ENCODE measurements around the gene PDXK. TPM values are rescaled to one million over a fixed set of nuclear protein-coding genes. Genes with fewer than 3 reads are reported as not detected.
A peak's percentile ranks its signal among the peaks of the same experiment; 100 is the strongest.

The PDXK gene
- total and polyA plus RNA-seq, 2 donors from 2014 or later = 122 to 210 TPM

DNA sequence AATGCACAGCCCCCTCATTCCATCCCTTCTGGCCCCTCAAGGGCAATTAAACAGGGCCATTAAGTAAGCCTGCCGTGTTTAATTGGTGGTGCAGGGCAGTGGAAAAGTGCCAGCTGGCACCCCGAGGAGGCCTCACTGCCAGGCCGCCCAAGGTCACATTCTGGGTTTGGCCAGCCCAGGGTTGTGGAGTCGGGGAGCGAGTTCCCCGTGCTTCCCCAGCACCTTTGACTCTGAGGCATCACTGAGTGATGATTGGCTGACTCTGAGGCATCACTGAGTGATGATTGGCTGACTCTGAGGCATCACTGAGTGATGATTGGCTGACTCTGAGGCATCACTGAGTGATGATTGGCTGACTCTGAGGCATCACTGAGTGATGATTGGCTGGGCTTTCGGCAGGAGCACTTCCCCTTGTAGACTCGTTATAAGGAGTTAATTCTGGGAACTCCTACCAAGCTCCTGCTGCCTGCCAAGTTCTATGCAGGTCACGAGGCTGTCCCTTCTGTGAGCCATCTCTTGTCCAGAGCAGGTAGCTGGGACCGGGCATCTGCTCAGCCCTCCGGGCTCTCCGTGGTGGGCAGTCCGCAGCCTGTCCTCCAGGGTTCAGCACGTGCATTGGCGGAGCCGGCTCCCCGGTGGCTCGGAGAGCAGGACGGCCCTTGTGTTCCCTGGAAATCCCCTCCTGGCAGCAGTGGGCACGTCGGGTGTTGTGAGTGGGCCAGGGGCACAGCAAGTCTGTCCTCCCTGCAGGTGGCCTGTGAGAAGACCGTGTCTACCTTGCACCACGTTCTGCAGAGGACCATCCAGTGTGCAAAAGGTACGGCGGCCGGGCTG lies 36.2 kb downstream of the PDXK start:
- intact Hi-C loops (cut with DNase I) = no loop called here
- H3K9me3 ChIP-seq (ENCODE audit: control insufficient read depth in 2 of 3, insufficient read depth in 1 of 3, low read length in 3 of 3) = no peaks in the 10 kb centered on the region
- no peaks in the 10 kb centered on the region for H3K27me3 ChIP-seq (ENCODE audit: control insufficient read depth, insufficient read depth, low read length)
- no peak overlapping the region for H3K27ac ChIP-seq (ENCODE audit: low read depth in 2 of 2, low read length in 2 of 2)
- FAIRE-seq = no peak
- H3K9ac ChIP-seq (ENCODE audit: low read length in 3 of 3) = no peak overlapping the region
- H3K4me1 ChIP-seq (ENCODE audit: control insufficient read depth in 2 of 3, insufficient read depth in 2 of 3, low read depth in 1 of 3, low read length in 3 of 3) = no peaks in the 10 kb centered on the region
- peak in 1 of 5 donors; percentile 31 for DNase-seq
- TF ChIP-seq, protein P1, sequence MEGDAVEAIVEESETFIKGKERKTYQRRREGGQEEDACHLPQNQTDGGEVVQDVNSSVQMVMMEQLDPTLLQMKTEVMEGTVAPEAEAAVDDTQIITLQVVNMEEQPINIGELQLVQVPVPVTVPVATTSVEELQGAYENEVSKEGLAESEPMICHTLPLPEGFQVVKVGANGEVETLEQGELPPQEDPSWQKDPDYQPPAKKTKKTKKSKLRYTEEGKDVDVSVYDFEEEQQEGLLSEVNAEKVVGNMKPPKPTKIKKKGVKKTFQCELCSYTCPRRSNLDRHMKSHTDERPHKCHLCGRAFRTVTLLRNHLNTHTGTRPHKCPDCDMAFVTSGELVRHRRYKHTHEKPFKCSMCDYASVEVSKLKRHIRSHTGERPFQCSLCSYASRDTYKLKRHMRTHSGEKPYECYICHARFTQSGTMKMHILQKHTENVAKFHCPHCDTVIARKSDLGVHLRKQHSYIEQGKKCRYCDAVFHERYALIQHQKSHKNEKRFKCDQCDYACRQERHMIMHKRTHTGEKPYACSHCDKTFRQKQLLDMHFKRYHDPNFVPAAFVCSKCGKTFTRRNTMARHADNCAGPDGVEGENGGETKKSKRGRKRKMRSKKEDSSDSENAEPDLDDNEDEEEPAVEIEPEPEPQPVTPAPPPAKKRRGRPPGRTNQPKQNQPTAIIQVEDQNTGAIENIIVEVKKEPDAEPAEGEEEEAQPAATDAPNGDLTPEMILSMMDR (IDR thresholded peaks at IDR 0.05; ENCODE audit: borderline replicate concordance, extremely low read depth, insufficient read depth) = no peak
- H3K4me3 ChIP-seq (ENCODE audit: low read length in 3 of 3) = no peak overlapping the region
- peaks cover 5 to 64% (median 20%) of the 10 kb centered on the region in 3 donors for H3K36me3 ChIP-seq (ENCODE audit: control insufficient read depth in 2 of 3, insufficient read depth in 3 of 3, low read length in 3 of 3)

DNA sequence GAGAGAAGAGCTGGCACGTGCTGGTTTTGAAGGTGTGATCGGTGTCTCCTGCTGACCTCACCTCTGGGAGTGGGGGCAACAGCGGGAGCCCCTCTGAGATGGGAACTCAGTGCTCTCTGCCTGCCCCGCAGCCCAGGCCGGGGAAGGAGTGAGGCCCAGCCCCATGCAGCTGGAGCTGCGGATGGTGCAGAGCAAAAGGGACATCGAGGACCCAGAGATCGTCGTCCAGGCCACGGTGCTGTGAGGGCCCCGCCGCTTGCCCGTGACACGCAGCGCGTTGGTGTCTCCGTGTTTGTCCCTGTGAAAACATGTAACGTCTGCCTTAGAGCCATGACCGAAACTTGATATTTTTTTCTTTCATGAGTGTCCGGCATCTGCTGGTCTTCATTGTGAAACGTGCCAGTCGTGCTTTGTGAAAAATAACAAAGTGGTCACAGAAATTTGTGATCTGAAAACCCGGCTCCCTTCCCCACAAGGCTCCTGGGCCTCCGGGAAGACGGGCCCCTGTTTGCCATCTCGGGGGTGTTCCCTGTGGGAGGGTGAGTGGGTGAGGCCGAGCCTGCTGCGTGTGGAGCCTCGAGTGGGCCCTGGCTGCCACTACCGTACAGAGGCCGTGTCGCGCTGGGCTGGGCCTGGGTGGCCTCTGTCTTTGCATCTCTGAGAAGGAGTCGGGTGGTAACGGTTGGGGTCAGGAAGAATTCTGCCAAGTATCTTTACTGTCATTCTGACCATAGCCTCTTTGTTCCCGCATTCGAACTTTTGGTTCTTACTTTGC lies 37.1 kb downstream of the PDXK start:
- FAIRE-seq (no peak), DNase-seq (no peak)
- TF ChIP-seq, protein P1 (IDR thresholded peaks at IDR 0.05; ENCODE audit: borderline replicate concordance, extremely low read depth, insufficient read depth) = no peak
- Histone ChIP-seq H3K9ac (ENCODE audit: low read length in 3 of 3) (no peak overlapping the region), H3K36me3 (ENCODE audit: control insufficient read depth in 2 of 3, insufficient read depth in 3 of 3, low read length in 3 of 3) (peaks cover 2 to 55% (median 19%) of the 10 kb centered on the region in 3 donors), H3K4me1 (ENCODE audit: control insufficient read depth in 2 of 3, insufficient read depth in 2 of 3, low read depth in 1 of 3, low read length in 3 of 3) (no peaks in the 10 kb centered on the region), H3K27ac (ENCODE audit: low read depth in 2 of 2, low read length in 2 of 2) (no peak overlapping the region), H3K4me3 (ENCODE audit: low read length in 3 of 3) (no peak overlapping the region), H3K9me3 (ENCODE audit: control insufficient read depth in 2 of 3, insufficient read depth in 1 of 3, low read length in 3 of 3) (no peaks in the 10 kb centered on the region), H3K27me3 (ENCODE audit: control insufficient read depth, insufficient read depth, low read length) (no peaks in the 10 kb centered on the region)
- intact Hi-C loops (cut with DNase I) = no loop called here

DNA sequence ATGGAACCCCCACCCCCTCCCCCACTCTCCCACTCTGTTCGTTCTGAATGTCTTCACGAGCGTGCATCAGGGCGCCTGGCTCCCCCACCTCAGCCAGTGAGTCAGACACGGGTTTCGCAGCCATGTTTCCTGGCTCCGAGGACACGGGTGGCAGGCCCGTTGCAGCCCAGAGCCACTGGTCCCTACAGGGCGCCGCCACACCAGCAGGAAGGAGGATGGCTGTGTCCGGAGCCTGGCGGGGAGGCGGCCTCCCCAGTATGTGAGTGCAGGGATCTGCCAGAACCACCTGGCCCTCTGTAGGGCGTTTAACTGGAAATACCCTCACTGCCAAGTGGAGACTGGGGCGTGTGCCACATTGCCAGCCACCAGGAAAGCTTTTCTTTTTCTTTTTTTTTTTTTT lies 38.7 kb downstream of the PDXK start:
- no peak overlapping the region for H3K27ac ChIP-seq (ENCODE audit: low read depth in 2 of 2, low read length in 2 of 2)
- no peak overlapping the region for H3K4me3 ChIP-seq (ENCODE audit: low read length in 3 of 3)
- H3K36me3 ChIP-seq (ENCODE audit: control insufficient read depth in 2 of 3, insufficient read depth in 3 of 3, low read length in 3 of 3) = peaks cover 2 to 55% (median 20%) of the 10 kb centered on the region in 3 donors
- H3K27me3 ChIP-seq (ENCODE audit: control insufficient read depth, insufficient read depth, low read length) = no peaks in the 10 kb centered on the region
- no peaks in the 10 kb centered on the region for H3K9me3 ChIP-seq (ENCODE audit: control insufficient read depth in 2 of 3, insufficient read depth in 1 of 3, low read length in 3 of 3)
- no peaks in the 10 kb centered on the region for H3K4me1 ChIP-seq (ENCODE audit: control insufficient read depth in 2 of 3, insufficient read depth in 2 of 3, low read depth in 1 of 3, low read length in 3 of 3)
- intact Hi-C loops (cut with DNase I) = no loop called here
- TF ChIP-seq, protein P1 (IDR thresholded peaks at IDR 0.05; ENCODE audit: borderline replicate concordance, extremely low read depth, insufficient read depth) = no peak
- no peak overlapping the region for H3K9ac ChIP-seq (ENCODE audit: low read length in 3 of 3)
- no peak for DNase-seq
- FAIRE-seq = no peak

All from kidney (tissue), 14 donors.